Measurements from ENCODE around the gene IDNK. TPM values are rescaled to one million over a fixed set of nuclear protein-coding genes. Genes with fewer than 3 reads are reported as not detected.

IDNK gene
- polyA plus RNA-seq, 1 of the 3 experiments (the other 2 are of a cell fraction), result 4.2 TPM

DNA sequence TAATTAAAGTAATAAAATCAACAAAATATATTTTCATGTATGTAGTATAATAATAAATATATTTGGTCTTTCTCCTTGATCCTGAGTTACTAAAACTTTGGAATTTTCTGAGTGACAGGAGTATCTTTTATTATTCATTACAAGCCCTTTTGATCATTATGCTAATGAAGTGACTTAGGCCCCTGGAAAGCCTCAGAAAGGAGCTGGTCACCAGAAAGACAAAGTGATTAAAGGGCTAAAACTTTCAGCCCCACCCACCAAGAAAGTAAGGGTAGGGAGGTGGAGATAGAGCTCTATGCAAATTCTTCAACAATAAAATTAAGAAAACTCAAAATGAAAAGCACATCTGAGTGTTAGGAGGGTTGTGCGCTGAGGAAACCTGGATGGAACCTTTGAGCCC lies 57.3 kb downstream of the IDNK start (continued):
- TF ChIP-seq EP300 (IDR thresholded peaks at IDR 0.05; ENCODE audit: borderline replicate concordance in 1 of 2, low read depth in 1 of 2, low read length in 1 of 2) (no peak), GATA2 (CRISPR knock-in tag; IDR thresholded peaks at IDR 0.05) (no peak), FOXJ3 (CRISPR knock-in tag; IDR thresholded peaks at IDR 0.05) (no peak), POLR2AphosphoS5 (IDR thresholded peaks at IDR 0.05; ENCODE audit: low read depth, low read length) (no peak)

DNA sequence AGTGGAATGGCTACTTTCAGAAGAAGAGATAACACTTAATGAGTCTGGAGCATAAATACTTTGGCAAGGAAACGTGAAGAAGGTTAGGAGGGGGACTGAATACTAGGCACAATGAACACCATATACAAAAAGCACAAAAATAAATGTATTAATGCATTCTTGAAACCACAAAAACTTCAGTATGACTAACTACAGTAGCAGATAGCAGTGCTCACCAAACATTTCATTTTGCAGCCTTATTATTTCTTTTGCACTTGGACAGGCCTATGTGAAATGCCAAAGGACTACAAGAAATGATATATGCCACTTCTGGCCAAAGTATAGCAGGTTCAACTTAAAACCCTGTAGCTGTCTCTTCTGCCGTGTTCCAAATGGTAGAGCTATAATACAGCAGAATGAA lies 58.5 kb downstream of the IDNK start:
- Histone ChIP-seq H3K9me2 (no peaks in the 10 kb centered on the region), H3K27ac (ENCODE audit: low read depth in 2 of 2, low read length in 1 of 2) (no peak overlapping the region), H3K4me3 (ENCODE audit: low read depth in 2 of 2, low read length in 1 of 2) (no peak overlapping the region), H3K36me3 (replicated peaks in 1 of 2; ENCODE audit: control insufficient read depth in 1 of 2, insufficient read depth in 2 of 2, low read length in 1 of 2) (peaks cover 41 to 56% of the 10 kb centered on the region in 2 experiments), H3K27me3 (ENCODE audit: insufficient read depth) (no peaks in the 10 kb centered on the region), H3K9me3 (no peaks in the 10 kb centered on the region), H3F3A (replicated peaks; ENCODE audit: insufficient read depth) (peaks cover 4% of the 10 kb centered on the region), H3K4me2 (no peak overlapping the region), H4K20me1 (ENCODE audit: insufficient read depth) (peaks cover 42% of the 10 kb centered on the region), H3K4me1 (ENCODE audit: control insufficient read depth in 1 of 2, insufficient read depth in 2 of 2, low read depth in 1 of 2, low read length in 1 of 2) (no peaks in the 10 kb centered on the region), H3K79me2 (ENCODE audit: insufficient read depth) (peaks cover 97% of the 10 kb centered on the region), H2AFZ (ENCODE audit: low read depth) (no peak overlapping the region), H3K9ac (no peak overlapping the region)
- ChIA-PET POLR2A (no interaction called here), CTCF (interaction anchor here (1.3 kb wide), 1 partner anchor 45 kb away, joined by 4 read pairs; no protein-coding TSS in a partner anchor)
- no peak for DNase-seq
- TF ChIP-seq YY1 (IDR thresholded peaks at IDR 0.05; ENCODE audit: low read depth) (no peak), CHD2 (IDR thresholded peaks at IDR 0.05; ENCODE audit: low read length, partially characterized antibody) (no peak), PBX3 (IDR thresholded peaks at IDR 0.05) (no peak), RAD21 (IDR thresholded peaks at IDR 0.05; ENCODE audit: low read length) (no peak), ZBTB33 (IDR thresholded peaks at IDR 0.05; ENCODE audit: borderline replicate concordance, low read depth) (no peak), RCOR1 (IDR thresholded peaks at IDR 0.05; ENCODE audit: low read length) (no peak), EZH2phosphoT487 (IDR thresholded peaks at IDR 0.05; ENCODE audit: borderline replicate concordance, low read depth) (no peak), GABPA (IDR thresholded peaks at IDR 0.05; ENCODE audit: low read depth) (no peak), TAF1 (IDR thresholded peaks at IDR 0.05; ENCODE audit: borderline replicate concordance, low read depth, low read length) (no peak), NFIC (IDR thresholded peaks at IDR 0.05; ENCODE audit: borderline replicate concordance) (no peak), RXRA (IDR thresholded peaks at IDR 0.05; ENCODE audit: borderline replicate concordance, low read depth) (no peak), CTCF (IDR thresholded peaks at IDR 0.05) (no peak), ELF1 (IDR thresholded peaks at IDR 0.05) (no peak), MEF2A (IDR thresholded peaks at IDR 0.05; ENCODE audit: borderline replicate concordance, low read depth) (no peak), FOSL2 (IDR thresholded peaks at IDR 0.05; ENCODE audit: borderline replicate concordance, low read depth) (no peak), SIN3A (IDR thresholded peaks at IDR 0.05; ENCODE audit: borderline replicate concordance, low read depth, low read length) (no peak), GATA2 (CRISPR knock-in tag; IDR thresholded peaks at IDR 0.05) (no peak)
- WGBS (ENCODE audit: low lambda C conversion rate), result 95% methylated on average over 2 of the region's 2 CpGs

Measured in SK-N-SH (cell line).